Measurements from ENCODE around the gene PTCD2. TPM values are rescaled to one million over a fixed set of nuclear protein-coding genes. Genes with fewer than 3 reads are reported as not detected.

Gene PTCD2
- total and polyA plus RNA-seq, 9 of the 15 experiments (the other 6 are each of a cell fraction or from before 2014, with no cell fraction given) = 11.9 to 28.5 (median 18.6) TPM

- DNase-seq (ENCODE audit: extremely low read depth in 1 of 4, low spot score in 3 of 4) (no peak), ATAC-seq (no peak), FAIRE-seq (no peak)
- no peak overlapping the region for H3K4me3 ChIP-seq
- CTCF ChIA-PET (ENCODE audit: low intra/inter-chr PET ratio) = interaction anchor here (2.9 kb wide), 1 partner anchor 159 kb away, joined by 26 read pairs; no protein-coding TSS in a partner anchor
- H3K27ac ChIP-seq (ENCODE audit: extremely low read depth, low read depth, low read length) = no peak overlapping the region
- no peaks in the 10 kb centered on the region for H4K20me1 ChIP-seq (replicated peaks; ENCODE audit: control insufficient read depth, insufficient read depth, low read length)
- no peaks in the 10 kb centered on the region for H3K9me3 ChIP-seq (replicated peaks; ENCODE audit: control insufficient read depth, insufficient read depth, low read depth, low read length)
- in situ Hi-C loops (cut with MboI) = no loop called here
- H2AFZ ChIP-seq (ENCODE audit: low read depth, low read length) = no peak overlapping the region
- no peak overlapping the region for H3K4me2 ChIP-seq (ENCODE audit: insufficient read depth, low read length)
- intact Hi-C loops (cut with micrococcal nuclease) = no loop called here
- no peak for TF ChIP-seq SMAD2 (IDR thresholded peaks at IDR 0.05; ENCODE audit: low read depth, low read length)
- no peak for TF ChIP-seq SAFB (IDR thresholded peaks at IDR 0.05; ENCODE audit: borderline replicate concordance, low read depth, low read length)
- no peak for TF ChIP-seq PURB (CRISPR knock-in tag; IDR thresholded peaks at IDR 0.05; ENCODE audit: low read depth)
- no peak for TF ChIP-seq FOXP1 (CRISPR knock-in tag; IDR thresholded peaks at IDR 0.05)
- BruUV-seq (replicated peaks) = no TSS peak
- POLR2A ChIA-PET = interaction anchor here (0.8 to 2.1 kb wide), 2 partner anchors 8 to 365 kb away, joined by 4 to 7 read pairs; no protein-coding TSS in a partner anchor
- no peaks in the 10 kb centered on the region for H3K9me1 ChIP-seq (ENCODE audit: control insufficient read depth, insufficient read depth, low read length)
- peaks cover 32% of the 10 kb centered on the region for H3K36me3 ChIP-seq (ENCODE audit: control insufficient read depth, insufficient read depth, low read length)
- no peaks in the 10 kb centered on the region for H3K27me3 ChIP-seq (ENCODE audit: control insufficient read depth in 2 of 2, insufficient read depth in 2 of 2, low read length in 2 of 2)
- H3K4me1 ChIP-seq (replicated peaks in 1 of 2; ENCODE audit: control insufficient read depth in 2 of 2, insufficient read depth in 2 of 2, low read length in 2 of 2) = no peaks in the 10 kb centered on the region; a peak in 1 of 5 replicates
- 81% methylated on average over 4 of the region's 4 CpGs for WGBS (ENCODE audit: insufficient coverage, low coverage, missing lambda C conversion rate)
- no peak overlapping the region for H3K9ac ChIP-seq (ENCODE audit: insufficient read depth in 1 of 2, low read depth in 2 of 2, low read length in 2 of 2)
- H3K79me2 ChIP-seq (ENCODE audit: control insufficient read depth, insufficient read depth, low read length) = no peaks in the 10 kb centered on the region
These were observed 44.8 kb downstream of the PTCD2 start for GRCh38 chr5:72364951-72365350.

- intact Hi-C loops (cut with micrococcal nuclease) = loop anchor here (1.0 to 2.0 kb wide), 3 partner anchors 158 to 476 kb away; no protein-coding TSS in a partner anchor
- Histone ChIP-seq H3K27ac (ENCODE audit: extremely low read depth, low read depth, low read length) (no peak overlapping the region), H3K9me3 (replicated peaks; ENCODE audit: control insufficient read depth, insufficient read depth, low read depth, low read length) (no peaks in the 10 kb centered on the region), H4K20me1 (replicated peaks; ENCODE audit: control insufficient read depth, insufficient read depth, low read length) (no peaks in the 10 kb centered on the region), H3K79me2 (ENCODE audit: control insufficient read depth, insufficient read depth, low read length) (no peaks in the 10 kb centered on the region), H3K4me1 (replicated peaks in 1 of 2; ENCODE audit: control insufficient read depth in 2 of 2, insufficient read depth in 2 of 2, low read length in 2 of 2) (no peaks in the 10 kb centered on the region; a peak in 1 of 5 replicates), H3K9ac (ENCODE audit: insufficient read depth in 1 of 2, low read depth in 2 of 2, low read length in 2 of 2) (no peak overlapping the region), H2AFZ (ENCODE audit: low read depth, low read length) (no peak overlapping the region), H3K4me3 (no peak overlapping the region), H3K9me1 (ENCODE audit: control insufficient read depth, insufficient read depth, low read length) (no peaks in the 10 kb centered on the region), H3K4me2 (ENCODE audit: insufficient read depth, low read length) (no peak overlapping the region), H3K27me3 (ENCODE audit: control insufficient read depth in 2 of 2, insufficient read depth in 2 of 2, low read length in 2 of 2) (no peaks in the 10 kb centered on the region), H3K36me3 (ENCODE audit: control insufficient read depth, insufficient read depth, low read length) (peaks cover 21% of the 10 kb centered on the region)
- 26% methylated on average over 7 of the region's 7 CpGs for WGBS (ENCODE audit: insufficient coverage, low coverage, missing lambda C conversion rate)
- no TSS peak for BruUV-seq (replicated peaks)
- peak; percentile 97 for FAIRE-seq
- DNase-seq (ENCODE audit: extremely low read depth in 1 of 4, low spot score in 3 of 4) = peak; percentile 26 to 80 (median 42)
- peak; percentile 98 for ATAC-seq
- in situ Hi-C loops (cut with MboI) = no loop called here
- ChIA-PET POLR2A (interaction anchor here (0.8 to 2.1 kb wide), 4 partner anchors 10 to 452 kb away, joined by 3 to 7 read pairs (median 6); no protein-coding TSS in a partner anchor), CTCF (ENCODE audit: low intra/inter-chr PET ratio) (interaction anchor here (1.1 to 2.9 kb wide), 2 partner anchors 157 to 477 kb away, joined by 5 to 26 read pairs; no protein-coding TSS in a partner anchor)
- TF ChIP-seq MNT (conservative IDR thresholded peaks at IDR 0.05) = 0 out of 4 replicates have a peak, but pooled peaks of 1 of the 2 experiments have one; percentile 34
- TF ChIP-seq, protein P1, sequence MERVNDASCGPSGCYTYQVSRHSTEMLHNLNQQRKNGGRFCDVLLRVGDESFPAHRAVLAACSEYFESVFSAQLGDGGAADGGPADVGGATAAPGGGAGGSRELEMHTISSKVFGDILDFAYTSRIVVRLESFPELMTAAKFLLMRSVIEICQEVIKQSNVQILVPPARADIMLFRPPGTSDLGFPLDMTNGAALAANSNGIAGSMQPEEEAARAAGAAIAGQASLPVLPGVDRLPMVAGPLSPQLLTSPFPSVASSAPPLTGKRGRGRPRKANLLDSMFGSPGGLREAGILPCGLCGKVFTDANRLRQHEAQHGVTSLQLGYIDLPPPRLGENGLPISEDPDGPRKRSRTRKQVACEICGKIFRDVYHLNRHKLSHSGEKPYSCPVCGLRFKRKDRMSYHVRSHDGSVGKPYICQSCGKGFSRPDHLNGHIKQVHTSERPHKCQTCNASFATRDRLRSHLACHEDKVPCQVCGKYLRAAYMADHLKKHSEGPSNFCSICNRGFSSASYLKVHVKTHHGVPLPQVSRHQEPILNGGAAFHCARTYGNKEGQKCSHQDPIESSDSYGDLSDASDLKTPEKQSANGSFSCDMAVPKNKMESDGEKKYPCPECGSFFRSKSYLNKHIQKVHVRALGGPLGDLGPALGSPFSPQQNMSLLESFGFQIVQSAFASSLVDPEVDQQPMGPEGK (CRISPR knock-in tag; IDR thresholded peaks at IDR 0.05; ENCODE audit: borderline replicate concordance) = no peak
- TF ChIP-seq DEAF1 (CRISPR knock-in tag; IDR thresholded peaks at IDR 0.05) = peak; percentile 82
- peak; percentile 89 to 90 for TF ChIP-seq RAD21 (CRISPR knock-in tag; conservative IDR thresholded peaks at IDR 0.05 in 1 of 2, IDR thresholded peaks at IDR 0.05 in 1 of 2)
These were observed 46.3 kb downstream of the PTCD2 start for GRCh38 chr5:72366324-72366976.
